Mesenchymal stem cell (in vitro differentiated cells and primary cell): ENCODE results near the gene MAB21L1.

Experiments
- DNase-seq: peaks from one replicate; pipeline ENCODE4 v3.0.0-alpha.2; 2013
- H2AFZ ChIP-seq: one replicate; pipeline ENCODE4 v1.6.1; 2013; ENCODE audit warnings: low read depth, mild to moderate bottlenecking, control low read depth, inconsistent platforms, low read length, moderate library complexity
- H2AK5ac ChIP-seq: 2 replicates; pipeline ENCODE4 v1.6.1; 2013; ENCODE audit warnings: low read length, moderate library complexity, mild to moderate bottlenecking, inconsistent platforms; ENCODE audit not compliant: severe bottlenecking
- H2BK120ac ChIP-seq: one replicate; pipeline ENCODE4 v1.6.1; 2013; ENCODE audit warnings: low read depth, mild to moderate bottlenecking, inconsistent platforms, low read length, moderate library complexity
- H2BK12ac ChIP-seq, 2 experiments: one replicate each; pipeline ENCODE4 v1.6.1; 2013; ENCODE audit warnings: inconsistent platforms in 2 of 2, low read length in 2 of 2, mild to moderate bottlenecking in 2 of 2, moderate library complexity in 2 of 2, control low read depth in 1 of 2
- H2BK15ac ChIP-seq: one replicate; pipeline ENCODE4 v1.6.1; 2013; ENCODE audit warnings: mild to moderate bottlenecking, low read depth, inconsistent platforms; ENCODE audit not compliant: poor library complexity, severe bottlenecking
- H2BK5ac ChIP-seq: 2 replicates; pipeline ENCODE4 v1.6.1; 2013; ENCODE audit warnings: low read depth, mild to moderate bottlenecking, low read length, control low read depth, inconsistent platforms; ENCODE audit not compliant: poor library complexity, severe bottlenecking
- H3K14ac ChIP-seq, 2 experiments: one replicate each; pipeline ENCODE4 v1.6.1; 2013; ENCODE audit warnings: inconsistent platforms in 2 of 2, low read length in 2 of 2, control low read depth in 1 of 2, mild to moderate bottlenecking in 1 of 2, moderate library complexity in 1 of 2
- H3K18ac ChIP-seq, 2 experiments: one replicate each; pipeline ENCODE4 v1.6.1; 2013; ENCODE audit warnings: inconsistent platforms in 2 of 2, low read length in 2 of 2, control low read depth in 1 of 2, low read depth in 1 of 2, mild to moderate bottlenecking in 1 of 2
- H3K23ac ChIP-seq, 2 experiments: one replicate each; pipeline ENCODE4 v1.6.1; 2013; ENCODE audit warnings: inconsistent platforms in 2 of 2, low read length in 2 of 2, mild to moderate bottlenecking in 2 of 2, moderate library complexity in 2 of 2, control low read depth in 1 of 2
- H3K27ac ChIP-seq: 2 replicates; pipeline ENCODE4 v1.5.1; 2013; ENCODE audit warnings: mild to moderate bottlenecking, moderate library complexity, low read length, control low read depth, inconsistent platforms; ENCODE audit not compliant: poor library complexity, severe bottlenecking
- H3K27me3 ChIP-seq, 2 experiments: 2 replicates each; pipeline versions ENCODE4 v1.6.1 to v1.7.0; 2013; ENCODE audit warnings: low read length in 2 of 2, mild to moderate bottlenecking in 2 of 2, moderate library complexity in 2 of 2, control low read depth in 1 of 2, inconsistent platforms in 1 of 2; ENCODE audit not compliant: control insufficient read depth in 1 of 2, insufficient read depth in 1 of 2
- H3K36me3 ChIP-seq, 2 experiments: 2 replicates each; pipeline versions ENCODE4 v1.6.1 to v1.7.0; 2013; ENCODE audit warnings: low read length in 2 of 2, control low read depth in 1 of 2, inconsistent platforms in 1 of 2, low read depth in 1 of 2, mild to moderate bottlenecking in 1 of 2; ENCODE audit not compliant: insufficient read depth in 2 of 2, control insufficient read depth in 1 of 2
- H3K4ac ChIP-seq, 2 experiments: one replicate each; pipeline ENCODE4 v1.6.1; 2013; ENCODE audit warnings: inconsistent platforms in 2 of 2, low read length in 2 of 2, mild to moderate bottlenecking in 2 of 2, moderate library complexity in 2 of 2, control low read depth in 1 of 2, low read depth in 1 of 2
- H3K4me1 ChIP-seq: 2 replicates; pipeline ENCODE4 v1.6.1; 2013; ENCODE audit warnings: low read depth, low read length, control low read depth; ENCODE audit not compliant: control insufficient read depth, insufficient read depth
- H3K4me2 ChIP-seq: 2 replicates; pipeline ENCODE4 v1.6.1; 2013; ENCODE audit warnings: low read length, mild to moderate bottlenecking, inconsistent platforms; ENCODE audit not compliant: poor library complexity, severe bottlenecking
- H3K4me3 ChIP-seq, 2 experiments: 2 replicates each; pipeline versions ENCODE4 v1.5.1 to v1.7.0; 2013; ENCODE audit warnings: low read length in 2 of 2, mild to moderate bottlenecking in 2 of 2, control low read depth in 1 of 2, low read depth in 1 of 2; ENCODE audit not compliant: insufficient read depth in 1 of 2
- H3K79me1 ChIP-seq: replicated peaks from 2 replicates; pipeline ENCODE4 v1.6.1; 2013; ENCODE audit warnings: mild to moderate bottlenecking, control low read depth, low read length, inconsistent platforms; ENCODE audit not compliant: poor library complexity, severe bottlenecking
- H3K9ac ChIP-seq: 2 replicates; pipeline ENCODE4 v1.7.0; 2013; ENCODE audit warnings: mild to moderate bottlenecking, low read length, moderate library complexity
- H3K9me3 ChIP-seq: 2 replicates; pipeline ENCODE4 v1.7.0; 2013; ENCODE audit warnings: mild to moderate bottlenecking, low read length; ENCODE audit not compliant: control insufficient read depth
- H4K8ac ChIP-seq: one replicate; pipeline ENCODE4 v1.6.1; 2013; ENCODE audit warnings: inconsistent platforms, mild to moderate bottlenecking, low read length, moderate library complexity
- H4K91ac ChIP-seq: one replicate; pipeline ENCODE4 v1.6.1; 2013; ENCODE audit warnings: mild to moderate bottlenecking, low read length, inconsistent platforms
- WGBS: methylation state at CpG from one replicate; pipeline ENCODE4 v1.1.7; 2013; ENCODE audit warnings: mixed read lengths; 5-methylcytosine and 5-hydroxymethylcytosine counted together

The MAB21L1 gene

GRCh38 chr13:35468195-35468594, 8.3 kb downstream of the MAB21L1 start:
- WGBS: no CpG with 5 or more reads among the region's 1 CpG
- H2AFZ ChIP-seq: no peak overlapping the region

GRCh38 chr13:35465371-35465770, 11.1 kb downstream of the MAB21L1 start:
- Histone ChIP-seq H3K27ac (no peak overlapping the region), H3K36me3 (no peaks in the 10 kb centered on the region), H3K14ac (no peak overlapping the region), H2BK5ac (no peak overlapping the region), H3K27me3 (peaks cover 0 to under 1% of the 10 kb centered on the region in 2 experiments), H3K4me3 (no peak overlapping the region), H3K79me1 (no peaks in the 10 kb centered on the region), H3K4me1 (no peaks in the 10 kb centered on the region), H3K18ac (no peak overlapping the region), H4K8ac (no peak overlapping the region), H2BK15ac (no peak overlapping the region), H4K91ac (no peak overlapping the region), H2AFZ (no peak overlapping the region), H2BK12ac (no peak overlapping the region), H3K9ac (no peak overlapping the region), H3K9me3 (no peaks in the 10 kb centered on the region), H3K23ac (no peak overlapping the region), H2AK5ac (no peak overlapping the region), H3K4ac (no peak overlapping the region), H3K4me2 (no peak overlapping the region), H2BK120ac (no peak overlapping the region)
- no peak for DNase-seq
- no CpG with 5 or more reads among the region's 3 CpGs for WGBS

More at GRCh38 chr13:35468195-35468594, 8.3 kb downstream of the MAB21L1 start:
- Histone ChIP-seq H2BK12ac (no peak overlapping the region), H3K4me3 (no peak overlapping the region), H3K4me2 (no peak overlapping the region), H3K9ac (no peak overlapping the region), H2BK15ac (no peak overlapping the region), H4K8ac (no peak overlapping the region), H3K23ac (no peak overlapping the region), H3K9me3 (no peaks in the 10 kb centered on the region), H3K79me1 (peaks cover 2% of the 10 kb centered on the region), H2BK120ac (no peak overlapping the region), H3K27me3 (peaks cover 0 to 21% of the 10 kb centered on the region in 2 experiments), H3K4ac (no peak overlapping the region), H2BK5ac (no peak overlapping the region), H3K4me1 (peaks cover 6% of the 10 kb centered on the region), H3K14ac (no peak overlapping the region), H3K36me3 (no peaks in the 10 kb centered on the region), H3K27ac (no peak overlapping the region), H4K91ac (no peak overlapping the region), H3K18ac (no peak overlapping the region), H2AK5ac (no peak overlapping the region)
- DNase-seq: no peak

GRCh38 chr13:35460061-35460460, 16.4 kb downstream of the MAB21L1 start:
- H3K79me1 ChIP-seq: no peaks in the 10 kb centered on the region

GRCh38 chr13:35457258-35457657, 19.2 kb downstream of the MAB21L1 start:
- Histone ChIP-seq H3K4me2 (no peak overlapping the region), H2BK15ac (no peak overlapping the region), H2AFZ (no peak overlapping the region), H3K4ac (no peak overlapping the region), H3K14ac (no peak overlapping the region), H3K27me3 (no peaks in the 10 kb centered on the region), H2BK120ac (no peak overlapping the region), H3K36me3 (peaks cover 0 to 3% of the 10 kb centered on the region in 2 experiments), H3K4me1 (no peaks in the 10 kb centered on the region), H4K8ac (no peak overlapping the region), H3K23ac (no peak overlapping the region), H3K4me3 (no peak overlapping the region), H2BK5ac (no peak overlapping the region), H3K9me3 (no peaks in the 10 kb centered on the region), H3K18ac (no peak overlapping the region), H3K79me1 (no peaks in the 10 kb centered on the region), H3K9ac (no peak overlapping the region), H4K91ac (no peak overlapping the region), H2AK5ac (no peak overlapping the region), H2BK12ac (no peak overlapping the region), H3K27ac (no peak overlapping the region)
- 93% methylated on average over 3 of the region's 3 CpGs for WGBS
- no peak for DNase-seq

More at GRCh38 chr13:35460061-35460460, 16.4 kb downstream of the MAB21L1 start:
- WGBS: no CpG with 5 or more reads among the region's 2 CpGs
- Histone ChIP-seq H2AFZ (no peak overlapping the region), H3K4me1 (no peaks in the 10 kb centered on the region), H3K4me3 (no peak overlapping the region), H4K8ac (no peak overlapping the region), H3K23ac (no peak overlapping the region), H2BK120ac (no peak overlapping the region), H3K27me3 (no peaks in the 10 kb centered on the region), H3K4ac (no peak overlapping the region), H4K91ac (no peak overlapping the region), H2BK12ac (no peak overlapping the region), H3K14ac (no peak overlapping the region), H3K18ac (no peak overlapping the region), H2BK15ac (no peak overlapping the region), H2AK5ac (no peak overlapping the region), H3K9ac (no peak overlapping the region), H3K9me3 (no peaks in the 10 kb centered on the region), H2BK5ac (no peak overlapping the region), H3K4me2 (no peak overlapping the region), H3K36me3 (peaks cover 0 to 3% of the 10 kb centered on the region in 2 experiments), H3K27ac (no peak overlapping the region)
- no peak for DNase-seq
